HL-60/S4 treated with phorbol 12-myristate 13-acetate at 8.2 ng/mL for 4 days and 3 days (cell line): ENCODE measurements around the gene TRMT1.
"Not testable (repeated sequence)": the region's sequence is repeated elsewhere in the genome, so short reads cannot be mapped to it uniquely, and the experiment has no call there.

ENCODE experiments used
- in situ Hi-C: fragments of 300-500 bp; cut with MboI; formaldehyde crosslinking; loops from 2 replicates; pipeline ENCODE4 v1.15.0; 2022; ENCODE audit warnings: low sequenced_read_pairs

Gene TRMT1

DNA sequence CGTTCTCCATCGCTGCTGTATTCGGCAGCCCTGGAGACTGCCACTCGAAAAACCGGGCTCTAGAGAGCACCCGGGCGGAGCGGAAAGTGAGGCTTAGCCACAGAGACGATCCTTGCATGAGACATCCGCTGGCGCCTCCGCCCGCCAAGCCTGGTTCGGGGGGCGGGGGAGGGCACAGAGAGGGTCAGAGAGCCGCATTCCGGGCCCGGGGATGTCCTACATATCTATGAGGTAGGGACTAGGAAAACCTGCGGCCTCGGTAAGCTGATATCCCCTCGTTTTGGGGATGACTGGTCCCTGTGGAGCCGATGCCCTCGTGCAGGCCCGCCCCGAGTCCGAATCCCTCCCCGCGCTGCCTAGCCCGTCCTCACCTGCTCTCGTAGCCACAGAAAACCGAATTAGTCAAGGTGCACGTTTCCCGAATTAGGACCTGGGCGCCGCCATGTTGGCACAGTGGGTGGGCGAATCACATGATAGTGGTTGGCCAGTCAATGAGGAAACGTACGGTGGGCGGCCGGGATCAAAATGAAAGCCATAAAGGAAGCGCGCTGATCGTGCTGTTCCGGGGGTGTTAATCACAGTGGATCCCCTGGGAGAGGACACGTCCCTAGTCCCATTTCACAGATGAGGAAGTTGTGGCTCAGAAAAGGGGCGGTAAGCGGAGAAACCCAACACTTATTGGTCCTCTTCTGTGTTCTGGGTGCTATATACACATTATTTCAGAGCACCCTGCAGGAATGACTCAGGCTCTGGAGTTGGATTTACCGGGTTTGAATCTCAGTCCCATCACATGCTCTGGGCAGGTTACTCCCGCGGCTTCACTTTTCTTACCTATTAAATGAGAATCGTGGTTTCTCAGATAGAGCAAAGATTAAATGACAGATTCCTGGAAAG, at the start of gene TRMT1:
Gene TRMT1, minus strand, starts transcription at position 459 of the 894 bp plus-strand sequence. Its CDS starts 341 bp downstream, at position 118.
- in situ Hi-C loops, result no loop called here

DNA sequence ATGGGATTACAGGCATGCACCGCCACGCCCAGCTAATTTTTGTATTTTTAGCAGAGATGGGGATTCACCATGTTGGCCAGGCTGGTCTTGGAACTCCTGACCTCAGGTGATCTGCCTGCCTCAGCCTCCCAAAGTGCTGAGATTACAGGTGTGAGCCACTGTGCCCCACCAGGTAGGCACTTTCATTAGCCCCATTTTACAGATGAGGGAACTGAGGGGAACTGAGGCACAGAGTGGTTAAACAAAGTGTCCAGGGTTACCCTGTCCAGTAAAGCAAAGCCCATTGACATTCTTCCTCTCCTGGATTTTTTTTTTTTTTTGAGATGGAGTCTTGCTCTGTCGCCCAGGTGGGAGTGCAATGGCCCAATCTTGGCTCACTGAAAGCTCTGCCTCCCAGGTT, 49.6 kb upstream of the TRMT1 start:
- in situ Hi-C loops, result not testable (repeated sequence)

DNA sequence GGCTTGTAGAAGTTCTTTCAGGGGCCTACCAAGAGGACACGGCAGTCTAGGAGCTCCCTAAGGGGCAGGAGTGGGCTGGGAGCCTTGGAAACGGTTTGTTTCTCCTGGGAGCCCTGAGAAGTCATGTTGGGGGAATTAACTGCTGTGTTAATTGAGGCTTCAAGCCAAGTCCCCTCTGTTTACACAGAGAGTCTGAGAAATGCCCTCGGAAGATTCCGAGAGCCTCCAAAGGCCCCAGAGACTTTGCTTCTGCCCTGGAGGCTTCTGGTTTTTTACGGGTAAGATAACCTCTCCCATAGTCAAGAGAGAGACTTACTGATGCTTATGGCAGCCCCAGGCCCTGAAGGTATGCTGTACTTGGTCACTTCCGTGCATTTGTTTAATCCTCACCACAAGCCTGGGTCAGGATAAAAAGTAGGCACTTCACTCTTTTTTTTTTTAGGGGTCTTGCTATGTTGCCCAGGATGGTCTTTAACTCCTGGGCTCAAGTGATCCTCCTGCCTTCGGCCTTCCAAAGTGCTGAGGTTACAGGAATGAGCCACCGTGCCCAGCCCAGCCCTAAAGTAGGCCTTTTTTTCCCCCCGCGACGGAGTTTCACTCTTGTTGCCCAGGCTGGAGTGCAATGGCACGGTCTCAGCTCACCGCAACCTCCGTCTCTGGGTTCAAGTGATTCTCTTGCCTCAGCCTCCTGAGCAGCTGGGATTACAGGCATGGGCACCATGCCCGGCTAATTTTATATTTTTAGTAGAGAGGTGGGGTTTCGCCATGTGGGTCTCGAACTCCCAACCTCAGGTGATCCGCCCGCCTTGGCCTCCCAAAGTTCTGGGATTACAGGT, 48.8 kb upstream of the TRMT1 start:
- in situ Hi-C loops, result no loop called here

DNA sequence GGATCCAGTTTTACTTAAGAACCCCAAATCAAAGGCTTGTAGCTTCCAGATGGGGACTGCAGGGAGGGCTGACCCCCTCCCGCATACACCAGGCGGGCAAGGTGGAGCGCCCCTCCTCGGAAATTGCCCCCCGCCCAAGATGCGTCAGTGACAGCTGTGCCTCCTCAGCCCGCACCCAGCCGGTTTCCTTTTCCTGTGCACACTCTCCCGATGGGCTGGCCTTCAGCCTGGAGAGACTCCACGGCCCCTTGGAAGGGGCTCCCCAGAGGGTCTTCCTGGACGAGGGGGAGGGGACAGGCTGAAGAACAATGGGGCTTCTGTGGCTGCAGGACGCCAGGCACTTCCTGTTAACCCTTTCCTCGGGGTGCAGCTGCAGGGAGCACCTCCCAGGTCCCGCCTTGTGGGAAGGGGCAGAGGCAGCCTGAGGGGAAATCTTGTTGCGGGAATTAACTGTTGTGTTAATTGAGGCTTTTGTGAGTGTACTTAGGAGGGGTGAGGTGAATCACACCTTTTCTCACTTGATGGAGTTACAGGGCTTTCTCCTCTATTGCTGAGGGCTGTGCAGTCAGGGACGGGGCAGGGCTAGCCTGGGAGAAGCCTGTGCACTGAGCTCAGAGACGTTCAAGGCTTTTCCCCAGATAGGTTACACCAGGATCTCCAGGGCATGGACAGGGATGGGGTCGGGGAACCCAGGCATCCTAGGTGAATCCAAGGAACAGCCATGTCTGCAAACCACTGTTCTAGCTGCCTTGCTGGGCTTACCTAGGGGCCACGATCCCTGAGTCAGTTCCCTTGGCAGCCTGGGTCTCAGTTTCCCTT, 48.0 kb upstream of the TRMT1 start:
- in situ Hi-C loops, result no loop called here

DNA sequence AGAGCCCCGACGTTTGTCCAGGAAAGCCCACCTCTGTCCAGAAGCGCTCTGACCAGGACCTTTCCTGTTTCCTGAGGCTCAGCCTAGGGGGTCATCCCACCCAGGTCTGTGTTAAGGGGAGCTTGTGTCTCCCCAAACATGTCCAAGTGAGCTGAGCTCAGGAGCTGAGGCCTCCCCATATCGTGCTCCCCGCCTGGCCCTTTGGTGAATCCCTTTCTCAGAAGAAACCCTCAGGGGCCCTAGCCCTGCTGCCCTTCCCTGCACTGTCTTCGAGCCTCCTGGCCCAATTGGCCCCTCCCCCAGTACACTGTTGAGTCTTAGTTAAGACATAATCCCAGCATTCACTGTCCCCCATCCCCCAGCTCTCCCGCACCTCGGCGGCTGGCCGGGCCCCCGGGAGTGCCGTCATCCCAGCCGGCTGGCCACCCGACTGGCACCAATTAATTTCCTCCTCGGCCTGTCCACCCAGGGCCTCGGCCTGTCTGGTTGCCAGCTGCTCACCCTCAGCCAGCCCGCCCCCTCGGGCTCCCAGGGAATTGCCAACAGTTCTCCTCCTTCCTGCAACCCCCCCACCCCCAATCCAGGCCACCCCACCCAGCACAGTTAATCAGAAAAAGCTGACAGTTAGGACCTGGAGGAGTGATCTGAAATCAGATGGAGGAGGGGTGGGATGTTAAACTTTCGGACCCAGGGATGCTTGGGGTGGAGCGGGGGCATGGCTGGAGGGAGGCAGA, 47.2 kb upstream of the TRMT1 start:
- in situ Hi-C loops, result no loop called here

DNA sequence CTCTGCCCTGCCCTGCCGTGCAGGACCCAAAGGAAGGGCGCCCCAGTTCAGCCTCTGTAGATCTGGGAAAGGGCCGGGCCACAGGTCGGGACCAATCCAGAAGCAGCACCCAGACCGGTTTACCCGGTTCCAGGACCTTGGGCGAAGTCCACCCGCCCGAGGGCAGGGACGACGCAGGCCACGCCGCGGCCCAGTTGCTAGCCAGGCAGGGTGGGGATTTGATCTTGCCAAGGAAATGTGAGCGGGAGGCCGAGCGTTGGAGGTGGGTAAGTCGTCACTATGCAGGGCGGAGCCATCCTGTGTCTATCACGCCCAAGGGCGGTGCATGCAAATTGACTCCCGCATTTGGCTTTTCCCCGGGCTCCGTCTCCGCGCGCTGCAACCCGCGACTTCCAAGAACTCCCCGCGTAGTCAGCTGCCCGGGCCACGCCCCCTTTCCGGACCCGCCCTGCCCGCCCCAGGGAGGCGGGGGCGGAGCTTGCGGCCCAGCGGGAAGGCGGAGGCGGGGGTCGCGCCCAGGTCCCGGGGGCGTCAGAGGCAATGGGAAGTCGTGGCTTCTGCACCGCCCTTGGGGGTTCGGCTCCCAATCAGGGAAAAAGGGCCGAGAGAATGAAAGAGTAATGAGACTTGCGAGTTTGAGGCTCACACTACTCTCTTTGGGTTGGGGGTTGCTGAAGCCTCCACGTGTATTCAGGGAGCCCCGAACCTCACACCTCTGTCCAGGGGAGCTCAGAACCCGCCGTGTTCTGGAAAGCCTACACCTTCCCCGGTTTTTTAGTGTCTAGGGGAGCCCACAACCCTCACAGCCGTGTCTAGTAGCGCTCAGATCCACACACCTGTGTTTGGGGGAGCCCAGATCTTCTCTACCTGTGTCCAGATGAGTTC, 46.4 kb upstream of the TRMT1 start:
- in situ Hi-C loops, result no loop called here

DNA sequence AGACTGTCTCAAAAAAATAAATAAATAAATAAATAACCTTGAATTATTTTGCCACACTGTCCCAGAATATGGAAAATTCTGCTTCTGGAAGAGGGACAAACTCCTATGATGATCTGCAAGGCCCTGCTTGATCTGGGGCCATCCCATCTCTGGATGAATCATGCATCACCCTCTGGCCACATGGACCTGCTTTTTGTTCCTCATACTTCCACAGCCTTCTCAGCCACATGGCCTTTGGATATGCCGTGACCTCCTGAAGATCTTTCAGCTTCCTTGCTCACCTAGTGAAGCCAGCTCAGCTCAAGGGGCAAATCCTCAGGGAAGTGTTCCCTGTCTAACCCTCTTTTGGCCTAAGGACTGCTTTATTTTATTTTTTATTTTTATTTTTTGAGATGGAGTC, 44.0 kb upstream of the TRMT1 start:
- in situ Hi-C loops, result no loop called here

DNA sequence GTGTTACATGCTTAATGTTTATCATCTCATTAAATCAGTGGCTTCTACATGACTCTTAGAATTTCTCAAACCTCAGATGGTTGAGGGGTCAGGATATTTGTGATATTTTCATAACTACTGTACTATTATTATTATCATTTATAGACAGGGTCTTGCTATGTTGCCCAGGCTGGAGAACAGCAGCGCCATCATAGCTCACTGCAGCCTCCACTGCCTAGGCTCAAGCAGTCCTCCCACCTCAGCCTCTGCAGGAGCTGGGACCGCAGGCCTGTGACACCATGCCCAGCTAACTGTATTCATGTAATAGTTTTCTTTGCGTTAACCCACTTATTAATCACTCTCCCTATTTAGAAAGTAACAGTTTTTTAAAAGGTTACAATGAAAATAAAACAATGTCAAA, 43.2 kb upstream of the TRMT1 start:
- in situ Hi-C loops, result no loop called here

DNA sequence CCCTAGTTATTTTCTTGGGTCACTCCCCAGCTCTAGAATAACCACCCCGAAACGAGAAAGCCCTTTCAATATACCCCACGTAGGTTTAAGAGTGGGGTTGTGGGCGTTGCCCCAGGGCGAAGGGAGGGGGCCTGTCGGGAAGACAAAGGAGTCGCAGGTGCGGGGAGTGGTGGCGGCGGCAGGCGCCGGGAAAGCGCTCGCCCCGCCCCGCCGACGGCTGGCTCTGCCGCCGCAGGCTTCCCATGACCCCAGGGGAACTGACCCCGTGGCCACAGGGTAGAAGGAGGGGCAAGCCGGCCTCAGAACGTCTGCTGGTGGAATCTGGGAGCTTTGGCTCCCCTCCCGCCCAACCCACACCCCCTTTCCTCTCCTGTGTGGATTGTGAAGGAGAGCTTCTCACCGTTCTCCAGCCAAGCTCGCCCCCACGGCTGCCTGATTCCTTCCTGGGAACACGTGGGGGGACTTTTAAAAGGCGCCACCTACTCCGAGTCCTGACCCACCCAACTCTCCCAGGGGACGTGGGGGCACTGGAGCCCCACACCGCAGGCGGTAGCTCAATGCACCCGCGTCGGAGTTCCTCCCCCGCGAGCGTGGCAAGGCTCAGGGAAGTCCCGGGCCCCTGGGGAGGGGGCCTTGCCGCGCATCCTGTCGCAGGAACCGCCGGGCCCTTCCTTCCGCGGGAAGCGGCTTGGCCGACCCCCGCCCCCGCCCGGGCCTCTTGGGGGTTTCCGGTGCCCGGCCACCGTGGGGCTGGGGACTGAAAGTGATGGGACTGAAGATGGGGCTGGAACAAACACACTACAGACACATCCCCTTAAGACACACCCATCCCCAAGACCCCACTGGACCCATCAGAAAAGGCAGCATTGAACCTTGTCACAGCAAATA, 39.2 kb upstream of the TRMT1 start:
- in situ Hi-C loops, result no loop called here

DNA sequence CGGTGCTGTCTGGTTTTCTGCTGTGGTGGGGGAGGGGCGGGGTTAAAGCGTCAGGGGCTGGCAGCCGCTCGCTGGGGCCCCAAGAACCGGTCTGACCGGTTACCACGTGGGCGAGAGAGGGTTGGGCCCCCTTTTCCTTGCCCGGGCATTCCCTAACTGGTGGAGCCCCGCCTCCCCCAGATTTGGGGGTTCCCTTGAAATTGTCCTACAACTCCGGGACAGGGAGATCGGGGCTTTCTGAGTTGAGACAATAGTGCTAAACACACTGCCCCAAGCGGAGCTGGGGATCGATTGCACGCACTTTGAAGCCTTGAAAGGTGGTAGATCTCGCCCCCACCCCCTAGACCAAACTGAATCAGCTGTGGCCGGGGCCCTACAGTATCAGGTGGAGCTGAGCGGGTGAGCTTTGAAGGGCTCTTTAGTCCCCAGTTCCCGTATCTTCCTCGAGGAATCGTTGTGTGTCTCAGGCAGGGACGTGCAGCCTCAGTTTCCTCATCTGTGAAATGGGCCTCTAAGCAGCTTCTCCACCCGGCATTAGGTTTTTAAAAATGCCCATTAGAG, 38.5 kb upstream of the TRMT1 start:
- in situ Hi-C loops, result no loop called here

DNA sequence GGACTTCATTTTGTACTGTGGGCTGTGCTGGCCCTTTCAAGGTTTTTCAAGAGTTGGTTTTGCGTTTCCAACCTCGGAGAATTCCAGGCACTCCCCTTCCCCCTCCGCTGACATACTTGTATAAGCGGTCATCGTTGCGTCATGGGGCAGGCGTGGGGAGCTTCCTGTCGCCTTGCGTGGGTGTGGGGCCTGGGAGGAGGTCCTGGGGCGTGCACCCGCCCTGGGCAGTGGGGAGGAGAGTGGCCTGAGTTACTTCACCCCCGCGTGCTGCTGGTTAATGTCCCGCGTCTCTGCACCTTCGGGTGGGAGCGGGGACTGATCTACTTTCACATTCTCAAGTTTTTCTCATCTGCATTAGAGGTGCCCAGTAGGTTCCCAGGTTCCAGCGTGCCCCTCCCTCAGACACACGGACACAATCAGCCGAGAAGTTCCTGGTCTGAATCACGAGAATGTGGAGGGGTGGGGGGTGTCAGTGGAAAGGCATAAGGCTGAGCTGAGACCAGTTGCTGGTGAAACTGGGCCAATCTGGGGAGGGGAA, 37.8 kb upstream of the TRMT1 start:
- in situ Hi-C loops, result no loop called here

DNA sequence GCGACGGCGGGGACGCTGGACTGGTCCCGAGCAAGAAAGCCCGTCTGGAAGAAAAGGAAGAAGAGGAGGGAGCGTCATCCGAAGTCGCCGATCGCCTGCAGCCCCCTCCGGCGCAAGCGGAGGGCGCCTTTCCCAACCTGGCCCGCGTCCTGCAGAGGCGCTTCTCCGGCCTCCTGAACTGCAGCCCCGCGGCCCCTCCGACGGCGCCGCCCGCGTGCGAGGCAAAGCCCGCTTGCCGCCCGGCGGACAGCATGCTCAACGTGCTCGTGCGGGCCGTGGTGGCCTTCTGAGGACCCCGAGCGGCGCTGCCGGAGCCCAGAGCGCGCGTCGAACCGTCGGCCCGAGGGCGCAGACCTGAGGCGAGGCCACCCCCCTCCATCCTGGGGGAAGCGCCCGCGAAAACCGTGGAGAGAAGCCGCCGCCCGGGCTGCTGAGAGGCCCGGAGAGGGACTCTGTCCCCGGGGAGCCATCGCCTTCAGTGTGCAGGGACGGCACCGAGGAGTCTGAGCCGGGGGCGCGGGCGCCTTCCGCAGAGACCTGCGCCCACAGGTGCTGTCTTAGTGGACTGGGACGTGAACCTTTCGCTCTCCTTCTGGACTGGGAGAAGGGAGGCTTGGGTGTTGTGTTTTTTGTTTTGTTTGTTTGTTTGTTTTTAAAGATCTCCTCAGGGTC, 37.2 kb upstream of the TRMT1 start:
- in situ Hi-C loops, result no loop called here

DNA sequence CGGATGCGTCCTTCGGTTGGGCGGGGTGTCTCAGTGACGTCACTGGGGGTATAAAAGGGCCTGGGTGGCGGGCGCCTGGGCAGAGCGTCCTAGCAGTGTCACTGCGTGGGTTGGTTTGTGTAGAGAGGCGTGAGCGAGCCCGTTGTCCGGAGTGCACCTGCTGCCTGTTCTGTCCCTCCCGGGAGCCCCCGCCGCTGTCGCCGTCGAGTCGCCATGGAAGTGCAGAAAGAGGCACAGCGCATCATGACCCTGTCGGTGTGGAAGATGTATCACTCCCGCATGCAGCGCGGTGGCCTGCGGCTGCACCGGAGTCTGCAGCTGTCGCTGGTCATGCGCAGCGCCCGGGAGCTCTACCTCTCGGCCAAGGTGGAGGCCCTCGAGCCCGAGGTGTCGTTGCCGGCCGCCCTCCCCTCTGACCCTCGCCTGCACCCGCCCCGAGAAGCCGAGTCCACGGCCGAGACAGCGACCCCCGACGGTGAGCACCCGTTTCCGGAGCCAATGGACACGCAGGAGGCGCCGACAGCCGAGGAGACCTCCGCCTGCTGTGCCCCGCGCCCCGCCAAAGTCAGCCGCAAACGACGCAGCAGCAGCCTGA, 36.5 kb upstream of the TRMT1 start:
- in situ Hi-C loops, result no loop called here

DNA sequence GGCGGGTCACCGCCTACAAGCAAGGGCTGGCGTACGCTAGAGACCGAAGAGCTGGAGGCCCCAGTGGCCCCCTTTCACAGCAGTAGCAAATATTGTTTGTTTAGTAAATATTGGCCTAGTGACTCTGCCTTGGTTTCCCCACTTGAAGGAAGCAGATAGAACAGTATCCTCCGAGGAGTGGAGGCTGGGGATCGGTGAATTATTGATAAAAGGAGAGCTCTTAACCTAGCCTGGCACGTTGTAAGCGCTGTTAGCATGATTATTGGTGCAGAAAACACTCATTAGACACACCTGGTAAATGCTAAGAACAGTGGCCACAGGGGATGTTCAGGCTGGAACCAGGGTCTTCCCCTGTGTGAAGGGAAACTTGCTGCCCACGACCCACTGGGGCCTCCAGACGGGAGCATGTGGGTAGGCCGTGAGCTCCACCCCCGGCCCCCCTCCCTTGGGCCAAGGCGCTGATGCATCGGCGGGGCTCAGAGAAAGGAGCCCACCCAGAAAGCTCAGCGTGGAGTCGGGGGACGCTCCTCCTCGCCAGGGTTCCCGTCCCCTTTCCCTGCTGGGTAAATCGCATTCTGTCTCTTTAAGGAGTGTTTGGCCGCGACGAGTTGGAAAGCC, 35.9 kb upstream of the TRMT1 start:
- in situ Hi-C loops, result no loop called here

DNA sequence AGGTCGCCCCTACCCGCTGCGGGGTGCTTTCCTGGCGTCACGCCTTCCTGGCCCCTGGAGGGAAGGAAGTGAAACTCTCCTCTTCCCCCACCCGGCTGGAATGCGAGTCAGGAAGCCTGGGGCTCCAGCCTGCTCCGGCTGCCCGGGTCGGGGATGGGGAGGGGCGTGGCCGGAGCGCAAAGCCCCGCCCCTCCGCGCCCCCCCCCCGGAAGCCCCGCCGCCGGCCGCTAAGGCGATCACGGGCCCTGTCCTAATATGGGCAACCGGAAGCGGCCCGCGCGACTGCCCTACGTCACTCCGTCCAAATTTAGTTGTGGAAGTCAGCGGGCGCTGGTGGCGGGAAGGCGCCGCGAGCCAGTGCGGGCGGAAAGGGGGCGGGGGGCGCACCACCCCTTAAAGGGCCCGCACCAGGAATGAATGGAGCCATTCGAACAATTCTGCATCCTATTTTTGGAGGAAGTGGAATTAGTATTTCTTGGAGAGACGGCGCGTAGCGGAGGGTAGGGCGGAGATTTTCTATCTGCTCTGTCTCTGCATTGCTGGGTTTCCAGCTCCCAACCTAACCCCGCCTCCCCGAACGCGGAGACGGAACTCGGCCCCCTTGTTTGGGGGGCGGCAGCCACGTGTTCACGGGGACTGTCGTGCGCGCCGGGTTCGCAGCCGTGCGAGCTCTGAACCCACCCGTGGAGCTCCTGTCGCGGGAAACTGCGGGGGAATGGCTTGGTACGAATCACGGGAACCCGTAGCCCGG, 35.2 kb upstream of the TRMT1 start:
- in situ Hi-C loops, result no loop called here
